ENCODE results near the gene HHIPL2. TPM values are rescaled to one million over a fixed set of nuclear protein-coding genes. Genes with fewer than 3 reads are reported as not detected.
"Not testable (repeated sequence)": the region's sequence is repeated elsewhere in the genome, so short reads cannot be mapped to it uniquely, and the experiment has no call there.

HHIPL2 gene
- total RNA-seq, 4 donors from 2014 or later = not detected

DNA sequence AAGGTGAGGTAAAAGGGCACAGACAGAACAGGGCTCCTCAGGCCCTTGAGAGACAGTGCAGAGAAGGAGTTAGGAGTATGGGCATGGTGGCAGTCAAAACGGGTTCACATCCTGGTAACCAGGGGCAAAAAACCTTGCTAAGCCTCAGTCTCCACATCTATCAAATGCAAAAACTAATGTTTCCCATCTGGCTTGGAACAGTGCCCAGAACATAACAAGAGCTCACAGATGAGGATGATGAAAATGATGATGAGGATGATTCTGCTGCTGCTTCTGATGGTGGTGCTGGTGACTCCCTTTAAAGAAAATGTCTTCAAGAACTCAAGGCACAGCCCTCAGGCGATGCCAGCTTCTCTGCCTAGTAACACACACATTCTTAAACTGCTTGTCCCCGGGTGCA is 24.1 kb downstream of the HHIPL2 start:
- no peak overlapping the region for H3K27ac ChIP-seq
- no peak overlapping the region for H3K4me3 ChIP-seq
- H3K36me3 ChIP-seq = no peaks in the 10 kb centered on the region
- H3K9me3 ChIP-seq = no peaks in the 10 kb centered on the region
- ATAC-seq = no peak
- 39 to 47% methylated on average over 2 to 3 of the region's 3 CpGs for WGBS, 2 donors (ENCODE audit: low coverage in 1 of 2)
- TF ChIP-seq, protein P1, sequence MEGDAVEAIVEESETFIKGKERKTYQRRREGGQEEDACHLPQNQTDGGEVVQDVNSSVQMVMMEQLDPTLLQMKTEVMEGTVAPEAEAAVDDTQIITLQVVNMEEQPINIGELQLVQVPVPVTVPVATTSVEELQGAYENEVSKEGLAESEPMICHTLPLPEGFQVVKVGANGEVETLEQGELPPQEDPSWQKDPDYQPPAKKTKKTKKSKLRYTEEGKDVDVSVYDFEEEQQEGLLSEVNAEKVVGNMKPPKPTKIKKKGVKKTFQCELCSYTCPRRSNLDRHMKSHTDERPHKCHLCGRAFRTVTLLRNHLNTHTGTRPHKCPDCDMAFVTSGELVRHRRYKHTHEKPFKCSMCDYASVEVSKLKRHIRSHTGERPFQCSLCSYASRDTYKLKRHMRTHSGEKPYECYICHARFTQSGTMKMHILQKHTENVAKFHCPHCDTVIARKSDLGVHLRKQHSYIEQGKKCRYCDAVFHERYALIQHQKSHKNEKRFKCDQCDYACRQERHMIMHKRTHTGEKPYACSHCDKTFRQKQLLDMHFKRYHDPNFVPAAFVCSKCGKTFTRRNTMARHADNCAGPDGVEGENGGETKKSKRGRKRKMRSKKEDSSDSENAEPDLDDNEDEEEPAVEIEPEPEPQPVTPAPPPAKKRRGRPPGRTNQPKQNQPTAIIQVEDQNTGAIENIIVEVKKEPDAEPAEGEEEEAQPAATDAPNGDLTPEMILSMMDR (IDR thresholded peaks at IDR 0.05) = no peak
- TF ChIP-seq EP300 (IDR thresholded peaks at IDR 0.05) (no peak), POLR2A (IDR thresholded peaks at IDR 0.05) (no peak), POLR2AphosphoS5 (IDR thresholded peaks at IDR 0.05) (no peak)
- no peaks in the 10 kb centered on the region for H3K4me1 ChIP-seq
- H3K27me3 ChIP-seq = no peaks in the 10 kb centered on the region

GRCh38 chr1:222522105-222522915 is 25.6 kb downstream of the HHIPL2 start:
- no peaks in the 10 kb centered on the region for H3K27me3 ChIP-seq
- no peaks in the 10 kb centered on the region for H3K36me3 ChIP-seq
- 82 to 84% methylated on average over 3 to 7 of the region's 8 CpGs for WGBS, 2 donors (ENCODE audit: low coverage in 1 of 2)
- H3K4me1 ChIP-seq = no peaks in the 10 kb centered on the region
- no peak overlapping the region for H3K4me3 ChIP-seq
- no peak overlapping the region for H3K27ac ChIP-seq
- no peak for TF ChIP-seq POLR2AphosphoS5 (IDR thresholded peaks at IDR 0.05)
- TF ChIP-seq POLR2A (IDR thresholded peaks at IDR 0.05) = no peak
- TF ChIP-seq EP300 (IDR thresholded peaks at IDR 0.05) = no peak
- TF ChIP-seq, protein P1 (IDR thresholded peaks at IDR 0.05) = no peak
- no peaks in the 10 kb centered on the region for H3K9me3 ChIP-seq
- no peak for ATAC-seq

DNA sequence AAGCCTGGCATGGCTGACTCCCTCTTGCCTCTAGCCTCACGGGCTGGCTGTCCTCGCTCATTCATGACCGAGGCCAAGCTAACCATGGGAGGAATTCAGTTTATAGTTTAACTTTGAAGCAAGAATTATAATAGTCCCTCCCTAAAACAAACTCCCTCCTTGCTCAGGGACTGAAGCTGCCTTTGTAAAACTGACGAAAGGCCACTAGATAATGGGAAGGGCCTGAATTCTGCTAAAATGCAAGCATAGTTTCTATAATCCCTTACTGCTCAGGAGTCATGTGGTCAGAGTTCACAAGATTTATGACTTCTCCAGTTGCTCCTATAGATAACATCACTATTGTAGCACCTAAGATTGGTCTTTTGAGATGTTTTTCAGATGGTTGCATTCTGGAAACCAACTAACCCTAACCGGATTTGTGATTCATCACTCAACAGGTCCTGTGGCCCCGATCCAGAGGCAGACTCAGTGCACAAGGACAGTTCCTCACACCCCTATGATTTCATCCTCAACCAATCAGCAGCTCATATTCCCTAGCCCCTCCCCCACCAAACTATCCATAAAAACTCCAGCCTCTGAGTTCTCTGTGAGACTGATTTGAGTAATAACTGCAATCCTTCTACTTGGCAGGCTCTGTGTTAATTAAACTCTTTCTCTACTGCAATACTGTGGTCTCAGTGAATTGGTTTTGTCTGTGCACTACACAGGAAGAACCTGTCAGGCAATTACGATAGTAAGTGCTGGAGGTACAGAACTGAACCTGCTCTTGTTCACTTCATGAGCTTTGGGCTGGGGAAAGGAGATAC is 26.4 kb downstream of the HHIPL2 start:
- no peak for TF ChIP-seq POLR2A (IDR thresholded peaks at IDR 0.05)
- TF ChIP-seq, protein P1 (IDR thresholded peaks at IDR 0.05) = no peak
- TF ChIP-seq POLR2AphosphoS5 (IDR thresholded peaks at IDR 0.05) = no peak
- TF ChIP-seq EP300 (IDR thresholded peaks at IDR 0.05) = no peak
- 69 to 70% methylated on average over 6 to 7 of the region's 7 CpGs for WGBS, 2 donors (ENCODE audit: low coverage in 1 of 2)
- no peak for ATAC-seq
- H3K36me3 ChIP-seq = no peaks in the 10 kb centered on the region
- no peaks in the 10 kb centered on the region for H3K27me3 ChIP-seq
- H3K27ac ChIP-seq = no peak overlapping the region
- H3K4me1 ChIP-seq = no peaks in the 10 kb centered on the region
- H3K4me3 ChIP-seq = no peak overlapping the region
- H3K9me3 ChIP-seq = no peaks in the 10 kb centered on the region

DNA sequence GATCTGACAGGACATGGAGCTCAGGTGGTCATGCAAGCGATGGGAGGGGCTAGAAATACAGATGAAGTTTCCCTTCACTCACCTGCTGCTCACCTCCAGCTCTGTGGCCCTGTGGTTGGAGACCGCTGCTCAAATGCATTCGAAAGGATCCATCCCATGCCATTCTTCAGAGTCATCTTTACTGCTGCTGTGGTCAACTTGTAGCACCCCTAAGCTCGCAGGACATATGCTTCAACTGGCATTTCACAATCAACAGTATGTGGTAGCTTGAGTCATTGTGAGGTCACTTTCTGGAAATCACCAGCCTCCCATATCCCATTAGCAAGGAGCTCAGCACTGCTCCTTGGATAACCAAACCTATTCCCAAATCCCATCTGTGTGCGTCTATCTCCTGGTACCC is 58.4 kb downstream of the HHIPL2 start:
- WGBS, 2 donors (ENCODE audit: low coverage in 1 of 2) = 83 to 100% methylated on average over 2 of the region's 5 CpGs

DNA sequence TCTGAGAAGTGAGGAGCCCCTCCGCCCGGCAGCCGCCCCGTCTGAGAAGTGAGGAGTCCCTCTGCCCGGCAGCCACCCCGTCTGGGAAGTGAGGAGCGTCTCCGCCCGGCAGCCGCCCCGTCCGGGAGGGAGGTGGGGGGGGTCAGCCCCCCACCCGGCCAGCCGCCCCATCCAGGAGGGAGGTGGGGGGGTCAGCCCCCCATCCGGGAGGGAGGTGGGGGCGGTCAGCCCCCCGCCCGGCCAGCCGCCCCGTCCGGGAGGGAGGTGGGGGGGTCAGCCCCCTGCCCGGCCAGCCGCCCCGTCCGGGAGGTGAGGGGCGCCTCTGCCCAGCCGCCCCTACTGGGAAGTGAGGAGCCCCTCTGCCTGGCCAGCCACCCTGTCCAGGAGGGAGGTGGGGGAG is 60.1 kb downstream of the HHIPL2 start:
- WGBS, 2 donors (ENCODE audit: low coverage in 1 of 2) = no CpG with 5 or more reads among the region's 27 CpGs
- H3K4me1 ChIP-seq = not testable (repeated sequence)

More for the DNA sequence above, 58.4 kb downstream of the HHIPL2 start:
- not testable (repeated sequence) for ATAC-seq, H3K27ac ChIP-seq, H3K4me3 ChIP-seq, H3K36me3 ChIP-seq, H3K27me3 ChIP-seq, H3K4me1 ChIP-seq, H3K9me3 ChIP-seq

GRCh38 chr1:222484005-222484404 is 63.9 kb downstream of the HHIPL2 start:
- 17% methylated on average over 1 of the region's 4 CpGs; no CpG with 5 or more reads in 1 of the 2 donors for WGBS, 2 donors (ENCODE audit: low coverage in 1 of 2)
- not testable (repeated sequence) for H3K27me3 ChIP-seq, H3K4me3 ChIP-seq

More for the DNA sequence above, 60.1 kb downstream of the HHIPL2 start:
- H3K9me3 ChIP-seq, H3K27me3 ChIP-seq, H3K36me3 ChIP-seq, H3K27ac ChIP-seq, ATAC-seq, H3K4me3 ChIP-seq: not testable (repeated sequence)

DNA sequence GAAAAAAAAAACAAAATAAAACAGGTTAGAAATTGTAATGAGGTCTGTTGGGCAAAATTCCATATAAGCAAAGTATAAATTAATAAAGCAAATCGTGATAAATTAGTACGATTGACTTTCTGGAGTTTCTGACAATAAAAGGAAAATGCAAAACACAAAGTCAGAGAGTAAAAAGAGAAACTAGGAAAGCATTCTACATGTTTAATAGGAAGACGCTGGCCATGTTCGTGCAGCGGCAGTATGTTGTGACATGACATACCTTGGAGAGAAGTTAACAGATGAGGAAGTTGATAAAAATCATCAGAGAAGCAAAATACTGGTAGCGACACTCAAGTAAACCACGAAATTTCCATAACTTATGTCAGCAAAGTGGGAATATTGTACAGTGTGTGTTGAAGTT is 68.3 kb downstream of the HHIPL2 start:
- H3K4me3 ChIP-seq, H3K36me3 ChIP-seq, H3K4me1 ChIP-seq, ATAC-seq, H3K9me3 ChIP-seq, H3K27ac ChIP-seq, H3K27me3 ChIP-seq: not testable (repeated sequence)
- WGBS, 2 donors (ENCODE audit: low coverage in 1 of 2) = 49 to 76% methylated on average over 3 to 4 of the region's 7 CpGs

More at GRCh38 chr1:222484005-222484404, 63.9 kb downstream of the HHIPL2 start:
- H3K9me3 ChIP-seq, H3K36me3 ChIP-seq, H3K4me1 ChIP-seq, H3K27ac ChIP-seq, ATAC-seq: not testable (repeated sequence)

GRCh38 chr1:222476436-222476835 is 71.5 kb downstream of the HHIPL2 start:
- not testable (repeated sequence) for ATAC-seq, H3K4me3 ChIP-seq, H3K9me3 ChIP-seq, H3K36me3 ChIP-seq, H3K27ac ChIP-seq, H3K4me1 ChIP-seq, H3K27me3 ChIP-seq
- WGBS, 2 donors (ENCODE audit: low coverage in 1 of 2) = 86 to 89% methylated on average over 2 to 4 of the region's 5 CpGs

DNA sequence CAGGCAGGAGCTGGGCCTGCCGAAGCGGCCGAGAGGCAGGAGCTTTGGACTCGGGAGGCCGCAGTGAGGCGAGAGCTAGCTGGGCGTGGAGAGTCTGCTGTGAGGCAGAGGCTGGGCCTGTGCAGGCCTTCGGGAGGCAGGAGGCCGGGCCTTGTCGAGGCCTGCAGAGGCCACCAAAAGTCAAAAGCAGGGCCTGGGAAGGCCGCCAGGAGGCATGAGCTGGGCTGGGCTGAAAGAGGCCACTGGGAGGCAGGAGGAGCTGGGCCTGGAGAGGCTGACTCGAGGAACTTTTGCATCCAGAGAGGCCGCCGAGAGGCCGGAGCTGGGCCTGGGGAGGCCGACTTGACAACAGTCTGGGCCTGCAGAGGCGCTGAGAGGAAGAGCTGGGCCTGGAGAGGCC is 74.2 kb downstream of the HHIPL2 start:
- H3K36me3 ChIP-seq, H3K27ac ChIP-seq, ATAC-seq, H3K4me3 ChIP-seq, H3K9me3 ChIP-seq, H3K27me3 ChIP-seq, H3K4me1 ChIP-seq: not testable (repeated sequence)
- 95 to 100% methylated on average over 4 to 5 of the region's 17 CpGs for WGBS, 2 donors (ENCODE audit: low coverage in 1 of 2)
